RWPE2 (cell line): Measurements from ENCODE around the gene NHSL2.

Source experiments
- ATAC-seq: fragments of 200-7000 bp; cut with Tn5 transposase; 3 replicates; pipeline ENCODE4 v1.9.1; 2021; ENCODE audit warnings: low read depth
- DNase-seq: peaks from one replicate; pipeline ENCODE4 v3.0.0-alpha.2; 2020; ENCODE audit warnings: low spot score
- H3K27ac ChIP-seq: fragments of 450-650 bp; 2 replicates; pipeline ENCODE4 v1.5.1; 2017; ENCODE audit warnings: mild to moderate bottlenecking; ENCODE audit not compliant: poor library complexity, severe bottlenecking
- H3K27me3 ChIP-seq: fragments of 250-450 bp; sonication (Bioruptor Pico); 2 replicates; pipeline ENCODE4 v1.5.1; 2021; ENCODE audit warnings: mild to moderate bottlenecking, moderate library complexity; ENCODE audit not compliant: insufficient read depth, poor library complexity, severe bottlenecking
- H3K36me3 ChIP-seq: fragments of 250-450 bp; sonication (Bioruptor Pico); 2 replicates; pipeline ENCODE4 v1.5.1; 2020; ENCODE audit warnings: low read depth, mild to moderate bottlenecking, moderate library complexity
- H3K4me1 ChIP-seq: fragments of 250-450 bp; sonication (Bioruptor Pico); 2 replicates; pipeline ENCODE4 v1.5.1; 2021; ENCODE audit warnings: mild to moderate bottlenecking, moderate library complexity; ENCODE audit not compliant: insufficient read depth, poor library complexity, severe bottlenecking
- H3K4me3 ChIP-seq: fragments of 250-450 bp; sonication (Bioruptor Pico); 2 replicates; pipeline ENCODE4 v1.5.1; 2021; ENCODE audit warnings: mild to moderate bottlenecking, moderate library complexity; ENCODE audit not compliant: severe bottlenecking
- H3K9me3 ChIP-seq: fragments of 250-450 bp; sonication (Bioruptor Pico); 2 replicates; pipeline ENCODE4 v1.5.1; 2021; ENCODE audit warnings: mild to moderate bottlenecking, moderate library complexity; ENCODE audit not compliant: severe bottlenecking
- TF ChIP-seq, protein P1 (sequence below): fragments of 450-650 bp; IDR thresholded peaks from one replicate; pipeline ENCODE4 v1.5.1; 2017; ENCODE audit warnings: mild to moderate bottlenecking, moderate library complexity; ENCODE audit not compliant: poor library complexity, severe bottlenecking

Gene NHSL2

DNA sequence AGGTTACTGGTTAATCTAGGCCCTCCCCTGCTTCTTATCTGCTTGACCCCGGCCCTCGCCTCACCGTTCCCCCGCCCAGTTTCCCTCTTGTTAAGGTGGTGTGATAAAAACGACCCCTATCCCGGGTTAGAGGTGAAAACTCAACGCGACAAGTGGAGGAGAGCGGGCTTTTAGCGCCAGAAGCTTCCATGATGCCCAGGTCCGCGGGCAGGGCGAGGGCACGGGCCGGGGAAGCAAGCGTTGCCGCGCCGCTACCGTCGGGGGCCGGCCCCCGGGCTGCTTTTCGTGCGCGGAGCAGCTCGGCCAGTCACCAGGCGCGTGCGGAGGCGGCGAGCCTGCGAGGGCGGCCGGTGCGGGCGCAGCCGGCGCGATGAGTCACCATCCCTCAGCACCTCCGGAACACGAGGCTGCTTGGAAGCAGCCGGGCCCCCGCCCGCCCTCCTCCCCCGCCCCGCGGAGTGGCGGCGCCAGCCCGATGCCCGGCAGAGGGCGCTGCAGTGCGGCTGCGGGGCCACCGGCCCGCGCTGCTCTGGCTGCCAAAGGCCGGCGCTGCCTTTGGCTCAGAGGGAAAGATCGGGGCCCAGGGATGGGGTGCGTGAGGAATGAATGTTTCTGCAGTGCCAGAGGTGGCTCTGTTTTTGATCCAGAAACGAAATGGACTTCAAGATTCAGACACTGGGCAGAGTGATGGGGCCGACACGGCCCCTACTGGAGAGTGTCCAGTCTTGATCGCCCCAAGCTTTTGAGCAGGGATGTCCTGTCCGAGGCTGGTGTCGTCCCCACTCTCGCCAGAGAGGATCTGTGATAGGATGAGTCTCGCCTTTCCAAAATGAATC lies 107.8 kb downstream of the NHSL2 start:
- Histone ChIP-seq H3K9me3 (no peaks in the 10 kb centered on the region), H3K36me3 (no peaks in the 10 kb centered on the region), H3K27me3 (no peaks in the 10 kb centered on the region), H3K4me3 (no peak overlapping the region), H3K27ac (no peak overlapping the region), H3K4me1 (no peaks in the 10 kb centered on the region)
- DNase-seq: peak; percentile 77
- peak; percentile 98 for ATAC-seq
- TF ChIP-seq, protein P1, sequence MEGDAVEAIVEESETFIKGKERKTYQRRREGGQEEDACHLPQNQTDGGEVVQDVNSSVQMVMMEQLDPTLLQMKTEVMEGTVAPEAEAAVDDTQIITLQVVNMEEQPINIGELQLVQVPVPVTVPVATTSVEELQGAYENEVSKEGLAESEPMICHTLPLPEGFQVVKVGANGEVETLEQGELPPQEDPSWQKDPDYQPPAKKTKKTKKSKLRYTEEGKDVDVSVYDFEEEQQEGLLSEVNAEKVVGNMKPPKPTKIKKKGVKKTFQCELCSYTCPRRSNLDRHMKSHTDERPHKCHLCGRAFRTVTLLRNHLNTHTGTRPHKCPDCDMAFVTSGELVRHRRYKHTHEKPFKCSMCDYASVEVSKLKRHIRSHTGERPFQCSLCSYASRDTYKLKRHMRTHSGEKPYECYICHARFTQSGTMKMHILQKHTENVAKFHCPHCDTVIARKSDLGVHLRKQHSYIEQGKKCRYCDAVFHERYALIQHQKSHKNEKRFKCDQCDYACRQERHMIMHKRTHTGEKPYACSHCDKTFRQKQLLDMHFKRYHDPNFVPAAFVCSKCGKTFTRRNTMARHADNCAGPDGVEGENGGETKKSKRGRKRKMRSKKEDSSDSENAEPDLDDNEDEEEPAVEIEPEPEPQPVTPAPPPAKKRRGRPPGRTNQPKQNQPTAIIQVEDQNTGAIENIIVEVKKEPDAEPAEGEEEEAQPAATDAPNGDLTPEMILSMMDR: peak; percentile 85

DNA sequence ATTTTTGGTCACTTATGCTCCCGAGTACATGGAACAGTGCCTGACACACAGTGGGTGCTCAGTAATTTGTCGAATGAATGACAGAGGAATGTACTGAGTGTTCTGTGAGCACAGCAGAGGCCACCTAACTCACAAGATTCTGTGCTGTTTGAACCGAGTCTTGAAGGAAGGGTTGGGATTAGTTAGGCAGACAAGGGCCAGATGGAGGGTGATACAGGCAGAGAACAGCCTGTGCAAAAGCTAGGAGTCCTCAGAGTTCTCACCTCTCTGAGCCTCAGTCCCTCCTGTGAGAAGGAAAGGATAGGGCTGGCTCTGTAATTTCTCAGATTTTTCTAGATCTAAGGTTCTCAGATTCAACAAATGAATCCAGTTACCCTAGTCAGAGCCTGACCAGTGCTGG lies 108.8 kb downstream of the NHSL2 start:
- ATAC-seq (no peak), DNase-seq (no peak)
- no peaks in the 10 kb centered on the region for H3K27me3 ChIP-seq
- no peak overlapping the region for H3K4me3 ChIP-seq
- H3K27ac ChIP-seq: no peak overlapping the region
- TF ChIP-seq, protein P1: no peak
- H3K9me3 ChIP-seq: no peaks in the 10 kb centered on the region
- H3K4me1 ChIP-seq: no peaks in the 10 kb centered on the region
- no peaks in the 10 kb centered on the region for H3K36me3 ChIP-seq

DNA sequence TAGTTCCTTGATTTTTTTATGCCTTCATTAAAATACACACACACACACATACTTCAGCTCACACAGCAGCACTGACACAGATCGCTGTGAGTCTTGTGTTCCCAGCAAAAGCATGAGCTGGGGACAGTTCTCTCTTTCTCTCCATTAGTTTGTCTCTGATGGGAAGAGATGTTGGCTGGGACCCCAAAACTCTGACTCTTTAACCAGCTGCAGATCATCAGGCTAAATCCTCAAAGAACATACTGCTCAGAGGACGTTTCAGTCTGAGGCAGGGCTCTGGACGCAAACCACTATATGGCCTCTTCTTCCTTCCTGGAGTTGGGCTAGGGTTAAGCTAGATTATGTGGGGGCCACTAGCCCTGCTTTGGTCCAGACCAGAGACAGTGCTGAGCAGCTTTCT lies 109.6 kb downstream of the NHSL2 start:
- ATAC-seq (no peak), DNase-seq (no peak)
- H3K36me3 ChIP-seq: no peaks in the 10 kb centered on the region
- no peak overlapping the region for H3K4me3 ChIP-seq
- no peaks in the 10 kb centered on the region for H3K27me3 ChIP-seq
- H3K9me3 ChIP-seq: no peaks in the 10 kb centered on the region
- H3K27ac ChIP-seq: no peak overlapping the region
- TF ChIP-seq, protein P1: no peak
- H3K4me1 ChIP-seq: no peaks in the 10 kb centered on the region

DNA sequence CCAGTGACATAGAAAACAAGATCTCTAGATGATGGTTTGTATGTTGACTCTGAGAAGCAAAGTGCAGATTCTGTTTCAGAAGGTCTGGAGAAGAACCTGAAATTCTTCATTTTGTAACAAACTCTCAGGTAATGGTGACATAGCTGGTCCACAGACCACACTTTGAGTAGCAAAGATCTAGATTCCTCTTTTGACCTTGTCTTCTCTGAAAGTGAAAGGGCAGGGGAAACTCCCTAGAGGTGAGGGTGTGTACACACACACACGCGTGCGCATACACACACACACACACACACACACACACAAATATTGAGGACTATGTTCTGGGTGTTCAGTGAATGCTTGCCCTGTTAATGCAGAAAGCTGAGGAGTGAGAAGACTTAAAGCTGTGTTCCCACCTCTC lies 110.1 kb downstream of the NHSL2 start:
- H3K27ac ChIP-seq: no peak overlapping the region
- no peak for ATAC-seq

More for the DNA sequence above, 110.1 kb downstream of the NHSL2 start:
- no peak overlapping the region for H3K4me3 ChIP-seq
- no peaks in the 10 kb centered on the region for H3K36me3 ChIP-seq
- no peak for DNase-seq
- H3K27me3 ChIP-seq: no peaks in the 10 kb centered on the region
- no peaks in the 10 kb centered on the region for H3K4me1 ChIP-seq
- TF ChIP-seq, protein P1: no peak
- no peaks in the 10 kb centered on the region for H3K9me3 ChIP-seq
